DOHH2 (cell line): ENCODE measurements around the gene WWOX.

Source experiments
- EZH2phosphoT487 ChIP-seq: fragments of 200-600 bp; sonication (generic); IDR thresholded peaks from 2 replicates; pipeline ENCODE4 v1.6.1; 2017; ENCODE audit warnings: borderline replicate concordance, mild to moderate bottlenecking, antibody characterized with exemption, low read length, moderate library complexity, mixed read lengths
- TF ChIP-seq, protein P1 (sequence below): fragments of 200-600 bp; sonication (generic); IDR thresholded peaks from one replicate; pipeline ENCODE4 v1.5.1; 2014; ENCODE audit warnings: antibody characterized with exemption, mild to moderate bottlenecking, low read depth, low read length; ENCODE audit not compliant: poor library complexity, severe bottlenecking

DNA sequence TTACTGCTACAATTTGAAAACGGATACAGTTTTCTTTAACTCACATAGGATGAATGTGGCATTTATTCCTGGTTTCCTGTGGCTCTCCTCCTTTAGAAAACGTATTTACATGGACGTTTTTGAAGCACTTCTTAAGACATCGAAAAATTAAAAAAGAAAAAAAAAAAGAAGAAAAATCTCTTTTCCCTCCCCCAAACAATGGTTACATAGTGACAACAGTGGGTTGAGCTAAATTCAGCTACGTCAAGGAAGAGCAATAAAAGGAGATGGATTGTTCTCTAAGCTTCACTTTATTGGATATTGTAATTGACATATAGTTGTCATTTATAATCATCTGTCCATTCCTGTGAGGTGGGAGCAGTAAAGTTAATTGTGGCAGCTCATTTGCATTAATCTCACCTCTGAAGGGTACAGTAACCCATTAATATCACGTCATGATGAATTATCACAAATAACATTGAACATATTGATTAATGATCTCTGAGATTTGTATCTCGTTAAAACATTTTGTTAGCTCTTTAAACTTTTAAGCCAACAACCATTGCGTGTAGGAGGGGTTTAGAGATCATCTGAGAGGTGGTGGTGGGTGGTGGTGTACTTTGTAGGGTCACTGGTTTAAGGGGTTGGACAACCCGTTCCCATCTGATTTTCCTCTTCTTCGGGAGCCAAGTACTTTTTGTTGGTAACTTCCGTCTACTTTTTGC lies 184.2 kb downstream of the WWOX start:
- TF ChIP-seq, protein P1, sequence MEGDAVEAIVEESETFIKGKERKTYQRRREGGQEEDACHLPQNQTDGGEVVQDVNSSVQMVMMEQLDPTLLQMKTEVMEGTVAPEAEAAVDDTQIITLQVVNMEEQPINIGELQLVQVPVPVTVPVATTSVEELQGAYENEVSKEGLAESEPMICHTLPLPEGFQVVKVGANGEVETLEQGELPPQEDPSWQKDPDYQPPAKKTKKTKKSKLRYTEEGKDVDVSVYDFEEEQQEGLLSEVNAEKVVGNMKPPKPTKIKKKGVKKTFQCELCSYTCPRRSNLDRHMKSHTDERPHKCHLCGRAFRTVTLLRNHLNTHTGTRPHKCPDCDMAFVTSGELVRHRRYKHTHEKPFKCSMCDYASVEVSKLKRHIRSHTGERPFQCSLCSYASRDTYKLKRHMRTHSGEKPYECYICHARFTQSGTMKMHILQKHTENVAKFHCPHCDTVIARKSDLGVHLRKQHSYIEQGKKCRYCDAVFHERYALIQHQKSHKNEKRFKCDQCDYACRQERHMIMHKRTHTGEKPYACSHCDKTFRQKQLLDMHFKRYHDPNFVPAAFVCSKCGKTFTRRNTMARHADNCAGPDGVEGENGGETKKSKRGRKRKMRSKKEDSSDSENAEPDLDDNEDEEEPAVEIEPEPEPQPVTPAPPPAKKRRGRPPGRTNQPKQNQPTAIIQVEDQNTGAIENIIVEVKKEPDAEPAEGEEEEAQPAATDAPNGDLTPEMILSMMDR = no peak
- no peak for TF ChIP-seq EZH2phosphoT487
